Memory B cell (primary cell): Measurements from ENCODE around the gene C1QTNF1.
A peak's percentile ranks its signal among the peaks of the same experiment; 100 is the strongest.
"Not testable (repeated sequence)": the region's sequence is repeated elsewhere in the genome, so short reads cannot be mapped to it uniquely, and the experiment has no call there.

ENCODE experiments used
- ATAC-seq: fragments of 150-1000 bp; cut with Tn5 transposase; 2 replicates; pipeline ENCODE4 v1.10.0; 2021; ENCODE audit warnings: low read depth, mild to moderate bottlenecking, moderate library complexity
- DNase-seq, 2 donors: peaks; one replicate each; pipeline ENCODE4 v3.0.0; 2022; ENCODE audit warnings: low spot score in 2 of 2
- H3K27ac Mint-ChIP-seq: one replicate; pipeline ENCODE4 v1.8.0; 2022; ENCODE audit warnings: mild to moderate bottlenecking, moderate library complexity, mixed read lengths
- H3K27me3 Mint-ChIP-seq: one replicate; pipeline ENCODE4 v1.8.0; 2022; ENCODE audit warnings: mixed read lengths
- H3K36me3 Mint-ChIP-seq: one replicate; pipeline ENCODE4 v1.8.0; 2022; ENCODE audit warnings: mild to moderate bottlenecking, mixed read lengths
- H3K4me1 Mint-ChIP-seq: one replicate; pipeline ENCODE4 v1.8.0; 2022; ENCODE audit warnings: mixed read lengths
- H3K4me3 Mint-ChIP-seq: one replicate; pipeline ENCODE4 v1.8.0; 2022; ENCODE audit warnings: mild to moderate bottlenecking, moderate library complexity, mixed read lengths
- H3K9me3 Mint-ChIP-seq: one replicate; pipeline ENCODE4 v1.8.0; 2022; ENCODE audit warnings: mixed read lengths

C1QTNF1 gene

DNA sequence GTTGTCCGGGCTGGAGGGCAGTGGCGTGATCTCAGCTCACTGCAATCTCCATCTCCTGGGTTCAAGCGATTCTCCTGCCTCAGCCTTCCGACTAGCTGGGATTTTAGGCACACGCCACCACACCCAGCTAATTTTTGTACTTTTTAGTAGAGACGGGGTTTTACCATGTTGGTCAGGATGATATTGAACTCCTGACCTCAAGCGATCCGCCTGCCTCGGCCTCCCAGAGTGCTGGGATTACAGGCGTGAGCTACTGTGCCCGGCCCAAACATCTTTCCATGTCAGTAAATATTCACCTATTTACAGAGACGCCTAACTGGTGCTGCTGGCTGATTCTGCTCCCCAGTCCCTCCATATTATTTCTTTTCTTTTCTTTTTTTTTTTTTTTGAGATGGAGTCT lies 6.7 kb downstream of the C1QTNF1 start:
- not testable (repeated sequence) for H3K36me3 Mint-ChIP-seq, H3K27ac Mint-ChIP-seq, H3K4me1 Mint-ChIP-seq, ATAC-seq, H3K4me3 Mint-ChIP-seq, H3K9me3 Mint-ChIP-seq, DNase-seq
- H3K27me3 Mint-ChIP-seq, result peaks cover 30% of the 10 kb centered on the region

DNA sequence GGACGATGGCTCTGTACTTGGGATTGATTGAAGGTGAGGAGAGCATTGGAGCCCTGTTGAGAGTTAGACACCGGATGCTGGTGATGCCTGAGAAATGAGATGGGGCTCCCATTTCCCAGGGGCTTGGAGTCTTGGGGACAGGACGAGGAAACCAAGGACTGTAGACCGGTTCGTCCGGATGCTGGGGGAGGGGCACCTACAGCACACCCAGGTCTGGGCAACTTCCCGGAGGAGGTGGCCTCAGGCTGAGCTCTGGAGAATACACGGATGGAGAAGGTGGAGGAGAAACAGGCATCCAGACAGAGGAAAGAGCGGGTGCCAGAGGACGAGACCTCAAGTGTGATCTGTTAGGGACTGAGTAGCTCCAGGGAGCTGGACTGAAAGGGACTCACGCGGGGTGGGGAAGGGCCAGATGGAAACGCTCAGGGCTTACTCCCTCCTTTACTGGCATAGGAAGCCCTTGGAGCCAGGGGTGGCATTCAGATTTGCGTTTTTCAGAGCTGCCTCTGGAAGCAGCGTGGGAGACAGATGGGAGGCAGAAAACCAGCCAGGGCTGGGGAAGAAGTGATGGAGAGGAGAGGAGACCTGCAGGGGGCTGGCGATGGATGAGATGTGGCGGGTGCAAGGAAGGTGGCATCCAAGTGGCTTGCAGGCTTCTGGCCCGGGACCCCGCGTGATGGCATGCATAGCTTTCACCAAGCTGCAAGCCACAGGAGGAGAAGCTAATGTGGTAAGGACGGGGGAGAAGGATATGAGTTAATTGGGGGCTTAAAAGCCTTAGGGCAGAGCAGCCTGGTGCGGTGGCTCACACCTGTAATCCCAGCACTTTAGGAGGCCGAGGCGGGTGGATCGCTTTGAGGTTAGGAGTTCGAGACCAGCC lies 8.3 kb downstream of the C1QTNF1 start:
- H3K4me3 Mint-ChIP-seq, result no peak overlapping the region
- no peaks in the 10 kb centered on the region for H3K4me1 Mint-ChIP-seq
- peaks cover 1% of the 10 kb centered on the region for H3K36me3 Mint-ChIP-seq
- ATAC-seq, result no peak
- no peaks in the 10 kb centered on the region for H3K9me3 Mint-ChIP-seq
- H3K27me3 Mint-ChIP-seq, result peaks cover 24% of the 10 kb centered on the region
- no peak overlapping the region for H3K27ac Mint-ChIP-seq
- no peak for DNase-seq

- H3K27me3 Mint-ChIP-seq, result peaks cover 24% of the 10 kb centered on the region
Observed at GRCh38 chr17:79033046-79033616, 9.2 kb downstream of the C1QTNF1 start.

GRCh38 chr17:79033741-79034501 lies 10.0 kb downstream of the C1QTNF1 start:
- no peak overlapping the region for H3K27ac Mint-ChIP-seq

More at GRCh38 chr17:79033046-79033616, 9.2 kb downstream of the C1QTNF1 start:
- no peaks in the 10 kb centered on the region for H3K9me3 Mint-ChIP-seq
- H3K4me3 Mint-ChIP-seq, result no peak overlapping the region
- no peak overlapping the region for H3K27ac Mint-ChIP-seq
- ATAC-seq (no peak), DNase-seq (no peak)
- H3K4me1 Mint-ChIP-seq, result no peaks in the 10 kb centered on the region
- H3K36me3 Mint-ChIP-seq, result peaks cover 1% of the 10 kb centered on the region

DNA sequence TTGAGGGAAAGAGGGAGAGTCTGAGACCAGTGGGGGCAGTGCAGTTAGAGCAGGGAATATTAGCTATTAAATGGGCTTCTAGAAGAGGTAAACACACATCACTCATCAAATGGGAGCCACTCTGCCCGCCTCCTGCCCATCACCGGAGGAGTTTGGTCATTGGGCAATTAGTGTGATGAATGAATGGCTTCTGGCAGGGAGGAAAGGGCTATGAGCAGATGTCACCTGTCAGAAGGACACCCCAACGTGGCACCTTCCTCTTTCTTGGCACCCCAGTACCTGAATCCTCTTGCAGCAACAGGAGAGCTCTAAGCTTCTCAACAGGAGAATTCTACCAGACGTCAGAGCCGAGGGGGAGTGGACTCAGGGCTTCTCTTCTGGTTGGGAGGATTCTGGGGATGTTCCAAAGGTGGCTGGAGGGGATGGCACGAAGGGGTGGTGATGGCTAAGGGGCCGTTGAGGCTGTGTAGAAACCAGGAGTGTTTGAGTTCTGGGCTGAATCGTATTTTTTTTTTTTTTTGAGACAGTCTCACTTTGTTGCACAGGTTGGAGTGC lies 11.0 kb downstream of the C1QTNF1 start:
- Mint-ChIP-seq H3K4me3 (no peak overlapping the region), H3K27ac (no peak overlapping the region), H3K27me3 (peaks cover 23% of the 10 kb centered on the region), H3K9me3 (no peaks in the 10 kb centered on the region), H3K36me3 (peaks cover 1% of the 10 kb centered on the region), H3K4me1 (no peaks in the 10 kb centered on the region)
- no peak for DNase-seq
- ATAC-seq, result no peak

More at GRCh38 chr17:79033741-79034501, 10.0 kb downstream of the C1QTNF1 start:
- H3K36me3 Mint-ChIP-seq, result peaks cover 1% of the 10 kb centered on the region
- peaks cover 26% of the 10 kb centered on the region for H3K27me3 Mint-ChIP-seq
- DNase-seq, result no peak
- no peak overlapping the region for H3K4me3 Mint-ChIP-seq
- no peak for ATAC-seq
- no peaks in the 10 kb centered on the region for H3K9me3 Mint-ChIP-seq
- H3K4me1 Mint-ChIP-seq, result no peaks in the 10 kb centered on the region

DNA sequence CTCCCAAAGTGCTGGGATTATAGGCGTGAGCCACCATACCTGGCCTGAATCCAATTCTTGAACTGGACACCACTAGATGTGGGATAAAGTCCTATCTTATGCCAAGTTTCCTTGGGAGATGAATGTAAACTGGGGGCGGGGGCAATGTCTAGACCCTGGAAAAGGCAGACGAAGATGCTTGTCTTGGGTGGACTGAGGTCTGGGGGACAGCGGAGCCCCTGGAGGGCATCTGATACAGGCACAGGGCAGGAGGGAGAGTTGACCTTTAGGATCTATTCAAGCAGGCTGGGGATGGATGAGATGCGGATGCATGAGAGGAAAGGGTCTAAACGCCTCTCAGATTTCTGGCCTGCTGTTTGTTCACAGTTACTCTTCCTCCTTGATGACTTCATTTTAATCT lies 11.7 kb downstream of the C1QTNF1 start:
- DNase-seq (no peak), ATAC-seq (no peak)
- H3K36me3 Mint-ChIP-seq, result peaks cover 1% of the 10 kb centered on the region
- no peaks in the 10 kb centered on the region for H3K9me3 Mint-ChIP-seq
- no peak overlapping the region for H3K27ac Mint-ChIP-seq
- H3K4me3 Mint-ChIP-seq, result no peak overlapping the region
- peaks cover 21% of the 10 kb centered on the region for H3K27me3 Mint-ChIP-seq
- no peaks in the 10 kb centered on the region for H3K4me1 Mint-ChIP-seq

DNA sequence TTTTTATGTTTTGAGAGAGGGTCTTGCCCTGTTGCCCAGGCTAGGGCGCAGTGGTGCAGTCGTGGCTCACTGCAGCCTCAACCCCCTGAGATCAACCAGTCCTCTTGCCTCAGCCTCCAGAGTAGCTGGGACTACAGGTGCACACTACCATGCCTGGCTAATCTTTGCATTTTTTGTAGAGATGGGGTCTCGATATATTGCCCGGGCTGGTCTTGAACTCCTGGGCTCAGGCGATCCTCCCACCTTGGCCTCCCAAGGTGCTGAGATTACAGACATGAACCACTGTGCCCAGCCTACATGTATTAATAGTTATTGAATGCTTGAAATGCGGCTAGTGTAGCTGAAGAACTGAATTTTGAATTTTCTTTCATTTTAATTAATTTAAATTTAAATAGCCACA lies 12.2 kb downstream of the C1QTNF1 start:
- Mint-ChIP-seq H3K27ac (no peak overlapping the region), H3K27me3 (peaks cover 21% of the 10 kb centered on the region), H3K36me3 (peaks cover 1% of the 10 kb centered on the region), H3K4me1 (no peaks in the 10 kb centered on the region), H3K4me3 (no peak overlapping the region), H3K9me3 (no peaks in the 10 kb centered on the region)
- DNase-seq (no peak), ATAC-seq (no peak)

DNA sequence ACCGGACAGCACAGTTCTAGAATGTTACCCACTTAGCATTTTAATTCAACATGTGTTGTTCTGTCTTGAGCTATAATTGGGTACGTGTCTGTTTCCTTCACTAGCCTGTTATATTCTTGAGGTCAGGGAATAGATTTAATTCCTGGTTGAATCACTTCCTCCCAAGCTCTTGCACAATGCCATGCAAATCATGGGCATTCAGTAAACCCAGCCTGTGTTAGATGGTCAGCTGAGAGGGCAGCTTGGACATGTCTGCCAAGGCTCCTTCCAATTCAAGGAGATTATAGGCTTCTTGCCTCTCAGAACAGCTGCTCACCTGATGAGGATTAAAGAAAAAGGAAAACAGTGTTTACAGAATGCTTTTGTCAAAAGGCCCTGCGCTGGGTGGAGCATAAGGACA lies 12.6 kb downstream of the C1QTNF1 start:
- H3K27me3 Mint-ChIP-seq, result peaks cover 21% of the 10 kb centered on the region
- H3K4me3 Mint-ChIP-seq, result no peak overlapping the region
- ATAC-seq (no peak), DNase-seq (no peak)
- H3K36me3 Mint-ChIP-seq, result peaks cover 1% of the 10 kb centered on the region
- H3K4me1 Mint-ChIP-seq, result no peaks in the 10 kb centered on the region
- no peak overlapping the region for H3K27ac Mint-ChIP-seq
- no peaks in the 10 kb centered on the region for H3K9me3 Mint-ChIP-seq

- H3K27me3 Mint-ChIP-seq, result peaks cover 15% of the 10 kb centered on the region
- no peak overlapping the region for H3K27ac Mint-ChIP-seq
- H3K9me3 Mint-ChIP-seq, result no peaks in the 10 kb centered on the region
- H3K4me3 Mint-ChIP-seq, result no peak overlapping the region
- DNase-seq, result no peak
- peaks cover 4% of the 10 kb centered on the region for H3K4me1 Mint-ChIP-seq
- ATAC-seq, result peak; percentile 47
- no peaks in the 10 kb centered on the region for H3K36me3 Mint-ChIP-seq
Observed at GRCh38 chr17:79038545-79039135, 14.7 kb downstream of the C1QTNF1 start.

GRCh38 chr17:79039171-79039570 lies 15.2 kb downstream of the C1QTNF1 start:
- Mint-ChIP-seq H3K4me1 (peaks cover 4% of the 10 kb centered on the region), H3K27me3 (peaks cover 14% of the 10 kb centered on the region), H3K27ac (no peak overlapping the region), H3K9me3 (no peaks in the 10 kb centered on the region), H3K4me3 (no peak overlapping the region), H3K36me3 (no peaks in the 10 kb centered on the region)
- no peak for DNase-seq
- ATAC-seq, result no peak

- H3K36me3 Mint-ChIP-seq, result no peaks in the 10 kb centered on the region
- peaks cover 4% of the 10 kb centered on the region for H3K4me1 Mint-ChIP-seq
- DNase-seq, result no peak
- H3K9me3 Mint-ChIP-seq, result no peaks in the 10 kb centered on the region
- H3K4me3 Mint-ChIP-seq, result no peak overlapping the region
- ATAC-seq, result no peak
- no peak overlapping the region for H3K27ac Mint-ChIP-seq
- H3K27me3 Mint-ChIP-seq, result peaks cover 19% of the 10 kb centered on the region
Observed at GRCh38 chr17:79039886-79040285, 15.9 kb downstream of the C1QTNF1 start.

DNA sequence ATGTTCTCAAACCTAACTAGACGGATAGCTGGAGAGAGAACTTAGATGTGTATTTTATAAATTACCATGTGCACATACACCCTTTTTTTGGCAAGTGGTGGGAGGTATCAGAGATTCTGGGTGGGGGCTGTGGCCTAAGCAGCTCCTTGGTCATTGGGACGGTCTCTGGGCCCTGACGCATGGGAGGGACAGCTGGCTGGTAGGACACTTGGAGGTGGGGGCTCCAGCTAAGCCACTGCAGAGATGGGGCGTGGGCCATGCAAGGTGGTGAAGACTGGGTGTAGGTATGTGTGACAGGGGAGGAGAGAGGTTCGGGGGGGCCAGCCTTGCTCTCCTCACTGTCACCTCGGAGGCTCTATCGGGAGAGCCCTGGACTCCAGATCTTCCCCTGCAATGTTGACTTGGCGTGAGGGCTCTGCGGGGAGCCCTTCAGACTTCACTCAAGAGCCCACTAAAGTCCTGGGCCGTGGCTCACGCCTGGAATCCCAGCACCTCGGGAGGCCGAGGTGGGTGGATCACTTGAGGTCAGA lies 17.1 kb downstream of the C1QTNF1 start:
- H3K4me3 Mint-ChIP-seq, result no peak overlapping the region
- H3K27ac Mint-ChIP-seq, result no peak overlapping the region
- H3K36me3 Mint-ChIP-seq, result no peaks in the 10 kb centered on the region
- peaks cover 13% of the 10 kb centered on the region for H3K4me1 Mint-ChIP-seq
- no peak for ATAC-seq
- DNase-seq, result no peak
- H3K27me3 Mint-ChIP-seq, result peaks cover 26% of the 10 kb centered on the region
- no peaks in the 10 kb centered on the region for H3K9me3 Mint-ChIP-seq

GRCh38 chr17:79041723-79042420 lies 17.9 kb downstream of the C1QTNF1 start:
- no peak overlapping the region for H3K27ac Mint-ChIP-seq
- no peaks in the 10 kb centered on the region for H3K36me3 Mint-ChIP-seq
- no peaks in the 10 kb centered on the region for H3K9me3 Mint-ChIP-seq
- no peak for ATAC-seq
- no peak overlapping the region for H3K4me3 Mint-ChIP-seq
- peaks cover 13% of the 10 kb centered on the region for H3K4me1 Mint-ChIP-seq
- peaks cover 27% of the 10 kb centered on the region for H3K27me3 Mint-ChIP-seq
- no peak for DNase-seq
